Sigmoid colon (tissue), 7 donors: Measurements from ENCODE around the gene RTRAF. TPM values are rescaled to one million over a fixed set of nuclear protein-coding genes. Genes with fewer than 3 reads are reported as not detected.

ENCODE experiments used
- DNase-seq: peaks from one replicate; pipeline ENCODE4 v3.0.0-alpha.2; 2019
- H3K27ac ChIP-seq, 4 donors: fragments of 200-600 bp; sonication (generic); one replicate each; pipeline ENCODE4 v1.5.1; 2016 to 2019; ENCODE audit warnings: mild to moderate bottlenecking in 1 of 4
- H3K27me3 ChIP-seq, 3 donors: fragments of 200-600 bp; sonication (generic); one replicate each; pipeline ENCODE4 v1.5.1; 2019; ENCODE audit warnings: mild to moderate bottlenecking in 1 of 3
- H3K36me3 ChIP-seq, 4 donors: fragments of 200-600 bp; sonication (generic); one replicate each; pipeline ENCODE4 v1.5.1; 2016 to 2019
- H3K4me1 ChIP-seq, 4 donors: fragments of 200-600 bp; sonication (generic); one replicate each; pipeline ENCODE4 v1.5.1; 2017 to 2019
- H3K4me3 ChIP-seq, 4 donors: fragments of 200-600 bp; sonication (generic); one replicate each; pipeline ENCODE4 v1.5.1; 2017 to 2019; ENCODE audit warnings: mild to moderate bottlenecking in 2 of 4, moderate library complexity in 1 of 4
- H3K9me3 ChIP-seq, 4 donors: fragments of 200-600 bp in 3 of 4; sonication (generic) in 3 of 4; one replicate each; pipeline versions ENCODE4 v1.5.1 to v1.6.1; 2013 to 2019
- CTCF ChIP-seq, 4 experiments: fragments of 450-650 bp in 3 of 4; fragments of 200-600 bp in 1 of 4; IDR thresholded peaks; one replicate each; pipeline ENCODE4 v1.5.1; 2016 to 2019; ENCODE audit warnings: antibody characterized with exemption in 4 of 4, mild to moderate bottlenecking in 3 of 4, moderate library complexity in 2 of 4
- EP300 ChIP-seq, 4 donors: sonication (generic); formaldehyde crosslinking; IDR thresholded peaks; one replicate each; pipeline ENCODE4 v1.6.1; 2017; ENCODE audit warnings: antibody characterized with exemption in 4 of 4
- POLR2A ChIP-seq, 2 donors: fragments of 450-650 bp; IDR thresholded peaks; one replicate each; pipeline ENCODE4 v1.6.1; 2016; ENCODE audit warnings: antibody characterized with exemption in 2 of 2, mild to moderate bottlenecking in 2 of 2, moderate library complexity in 2 of 2
- POLR2AphosphoS5 ChIP-seq, 4 donors: sonication (generic); formaldehyde crosslinking; IDR thresholded peaks; one replicate each; pipeline ENCODE4 v1.6.1; 2017; ENCODE audit warnings: antibody characterized with exemption in 4 of 4
- WGBS, 2 donors: extraction: QIAGEN DNeasy Blood & Tissue Kit; methylation state at CpG; one replicate each; pipeline ENCODE4 v1.1.7; 2013; 5-methylcytosine and 5-hydroxymethylcytosine counted together
- intact Hi-C: fragments of 100-400 bp; cut with DNase I; formaldehyde crosslinking; loops from one replicate; pipeline ENCODE4 v1.15.1; 2023
- polyA plus RNA-seq, 3 donors: library from polyadenylated mRNA; stranded (reverse); fragments of 200-250 nt; gene quantifications; one replicate each; pipeline ENCODE4 v1.2.3, GENCODE V29; 2013
- total RNA-seq, 4 donors: library from RNA; depleted of rRNA; stranded (reverse); fragments of >200 nt; gene quantifications; one replicate each; pipeline ENCODE4 v1.1.0, GENCODE V29; 2016
- donor health status: healthy with polysubstance abuse.
- donor health status: Bipolar disorder and iron deficiency.
- donor health status: healthy.

The RTRAF gene
- total and polyA plus RNA-seq, 7 donors, result 33.5 to 152 (median 76.0) TPM

- Histone ChIP-seq H3K9me3 (no peaks in the 10 kb centered on the region), H3K27ac (peak overlapping the region in 3 of 4 donors; percentile 91 to 94 (median 93)), H3K4me1 (peaks cover 0 to 36% (median 19%) of the 10 kb centered on the region in 4 donors), H3K4me3 (no peak overlapping the region), H3K36me3 (peaks cover 0 to 23% (median 3%) of the 10 kb centered on the region in 4 donors), H3K27me3 (no peaks in the 10 kb centered on the region)
- WGBS, 2 donors, result 63 to 70% methylated on average over 1 of the region's 1 CpG
- DNase-seq, result no peak
- intact Hi-C loops, result loop anchor here (2.0 to 5.0 kb wide), 2 partner anchors 143 to 706 kb away; no protein-coding TSS in a partner anchor
- no peak for TF ChIP-seq POLR2A (IDR thresholded peaks at IDR 0.05)
- TF ChIP-seq CTCF (IDR thresholded peaks at IDR 0.05), result no peak
- no peak for TF ChIP-seq EP300 (IDR thresholded peaks at IDR 0.05)
- TF ChIP-seq POLR2AphosphoS5 (IDR thresholded peaks at IDR 0.05), result no peak
Measured at GRCh38 chr14:51988221-51988620, 1.1 kb upstream of the RTRAF start.

DNA sequence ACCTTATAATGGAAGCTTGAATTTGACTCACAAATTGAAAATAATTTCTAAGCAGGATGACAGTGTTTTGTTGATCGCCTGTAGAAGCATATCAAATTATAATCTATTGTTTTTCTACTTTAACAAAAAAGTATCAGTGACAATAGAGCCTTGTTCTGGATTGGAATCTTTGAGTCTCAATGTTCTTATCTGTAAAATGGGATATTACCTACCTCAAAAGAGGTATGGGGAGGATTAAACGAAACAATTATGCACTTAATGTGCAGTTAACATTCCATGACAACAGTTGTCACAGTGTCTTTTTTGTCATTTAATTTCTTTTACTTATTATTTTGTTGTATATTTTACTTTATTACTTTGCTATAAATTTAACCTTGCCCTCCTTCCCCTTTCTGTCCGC lies 1.1 kb downstream of the RTRAF start:
- DNase-seq, result no peak
- intact Hi-C loops, result no loop called here
- peak overlapping the region; percentile 90 to 98 (median 94) for H3K4me3 ChIP-seq
- H3K4me1 ChIP-seq, result peaks cover 0 to 39% (median 19%) of the 10 kb centered on the region in 4 donors
- peak overlapping the region in 3 of 4 donors; percentile 92 to 94 (median 93) for H3K27ac ChIP-seq
- 54 to 74% methylated on average over 3 of the region's 3 CpGs for WGBS, 2 donors
- H3K27me3 ChIP-seq, result no peaks in the 10 kb centered on the region
- TF ChIP-seq CTCF (IDR thresholded peaks at IDR 0.05) (no peak), EP300 (IDR thresholded peaks at IDR 0.05) (no peak), POLR2A (IDR thresholded peaks at IDR 0.05) (no peak)
- H3K9me3 ChIP-seq, result no peaks in the 10 kb centered on the region
- peaks cover 0 to 46% (median 16%) of the 10 kb centered on the region in 4 donors for H3K36me3 ChIP-seq

DNA sequence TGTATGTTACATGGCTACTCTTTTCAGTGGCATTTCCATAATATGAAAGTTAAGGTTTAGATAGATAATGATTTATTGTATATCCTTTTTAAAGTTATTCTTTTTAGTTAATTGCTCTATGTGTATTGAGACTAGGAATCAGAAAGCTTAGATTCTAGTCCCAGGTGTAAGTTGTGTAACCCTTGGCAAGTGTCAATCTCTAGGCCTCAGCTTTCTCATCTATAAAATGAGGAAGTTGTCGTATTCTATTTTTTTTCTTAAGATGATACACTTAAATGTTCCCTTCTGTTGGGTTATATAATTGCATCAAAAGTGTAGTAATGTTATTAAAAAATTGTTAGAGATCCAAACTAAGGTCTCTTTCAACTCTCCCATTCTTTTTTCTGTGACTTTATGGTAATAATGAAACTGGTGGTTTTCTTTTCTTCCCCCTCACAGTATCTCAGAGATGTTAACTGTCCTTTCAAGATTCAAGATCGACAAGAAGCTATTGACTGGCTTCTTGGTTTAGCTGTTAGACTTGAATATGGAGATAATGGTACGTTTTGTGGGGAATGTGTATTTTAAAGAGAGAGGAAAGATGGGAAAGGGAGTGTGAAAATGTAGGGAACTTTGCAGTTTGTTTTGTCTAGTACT lies 4.1 kb downstream of the RTRAF start:
- no peak for TF ChIP-seq CTCF (IDR thresholded peaks at IDR 0.05)
- TF ChIP-seq POLR2AphosphoS5 (IDR thresholded peaks at IDR 0.05), result no peak
- TF ChIP-seq EP300 (IDR thresholded peaks at IDR 0.05), result no peak
- TF ChIP-seq POLR2A (IDR thresholded peaks at IDR 0.05), result no peak
- H3K4me3 ChIP-seq, result no peak overlapping the region
- H3K4me1 ChIP-seq, result peaks cover 0 to 47% (median 21%) of the 10 kb centered on the region in 4 donors
- DNase-seq, result no peak
- H3K9me3 ChIP-seq, result no peaks in the 10 kb centered on the region
- intact Hi-C loops, result no loop called here
- H3K27ac ChIP-seq, result no peak overlapping the region
- 64 to 69% methylated on average over 3 of the region's 3 CpGs for WGBS, 2 donors
- H3K36me3 ChIP-seq, result peaks cover 0 to 54% (median 18%) of the 10 kb centered on the region in 4 donors
- H3K27me3 ChIP-seq, result no peaks in the 10 kb centered on the region

DNA sequence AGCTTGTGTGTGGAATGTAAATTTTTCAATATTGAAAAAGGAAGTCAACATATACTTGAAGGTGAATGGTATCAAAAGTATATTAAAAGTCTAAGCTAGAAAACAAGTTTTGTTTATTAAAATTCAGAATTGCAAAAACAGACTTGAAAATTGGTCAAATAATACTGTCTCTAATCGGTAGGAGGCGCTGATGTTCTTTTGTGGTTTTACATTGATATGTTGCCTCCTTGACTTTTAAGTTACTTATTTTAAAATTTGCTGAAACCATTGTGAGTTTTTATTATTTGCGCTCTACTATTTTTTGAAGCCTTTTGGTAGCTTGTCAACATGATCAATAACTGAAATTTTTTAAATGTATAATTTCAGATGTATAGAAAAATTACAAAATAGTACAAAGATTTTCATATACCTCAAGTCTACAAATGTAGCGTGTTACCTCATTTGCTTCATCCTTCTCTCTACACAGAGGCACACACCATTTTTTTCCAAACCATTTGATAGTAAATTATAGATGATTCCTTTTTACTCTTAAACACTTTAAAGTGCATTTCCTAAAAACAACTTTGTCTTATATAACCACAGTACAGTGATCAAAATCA lies 6.9 kb downstream of the RTRAF start:
- intact Hi-C loops, result loop anchor here (1.0 to 2.0 kb wide), 2 partner anchors 73 to 135 kb away; partner anchors contain the start of gene NID2
- Histone ChIP-seq H3K27ac (no peak overlapping the region), H3K9me3 (no peaks in the 10 kb centered on the region), H3K4me3 (no peak overlapping the region), H3K36me3 (peaks cover 0 to 75% (median 18%) of the 10 kb centered on the region in 4 donors), H3K27me3 (no peaks in the 10 kb centered on the region), H3K4me1 (peaks cover 0 to 51% (median 10%) of the 10 kb centered on the region in 4 donors)
- WGBS, 2 donors, result 34 to 55% methylated on average over 4 of the region's 4 CpGs
- DNase-seq, result no peak
- TF ChIP-seq POLR2AphosphoS5 (IDR thresholded peaks at IDR 0.05) (no peak), CTCF (IDR thresholded peaks at IDR 0.05) (peak; percentile 59 to 78 (median 64))
